Measurements from ENCODE around the gene TUNAR.

DNA sequence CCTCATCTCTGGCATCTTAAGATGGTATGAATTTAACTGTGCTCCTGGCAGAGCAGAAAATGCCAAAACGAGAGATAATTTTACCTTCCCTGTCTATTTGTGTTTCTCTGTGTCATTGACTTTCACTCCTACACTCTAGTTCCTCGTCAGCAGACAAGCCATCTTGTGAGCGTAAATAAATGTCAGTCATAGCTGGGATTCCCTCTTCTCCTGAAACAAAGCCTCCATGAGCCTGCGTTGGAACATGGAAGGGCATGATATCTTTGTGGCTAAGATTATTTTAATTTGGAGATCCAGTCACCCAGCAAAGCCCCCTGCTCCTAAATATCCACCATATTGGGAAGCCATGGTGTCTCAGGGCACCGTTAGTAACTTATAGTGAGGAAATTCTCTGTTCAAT lies 37.8 kb upstream of the TUNAR start:
- TF ChIP-seq, protein P1, sequence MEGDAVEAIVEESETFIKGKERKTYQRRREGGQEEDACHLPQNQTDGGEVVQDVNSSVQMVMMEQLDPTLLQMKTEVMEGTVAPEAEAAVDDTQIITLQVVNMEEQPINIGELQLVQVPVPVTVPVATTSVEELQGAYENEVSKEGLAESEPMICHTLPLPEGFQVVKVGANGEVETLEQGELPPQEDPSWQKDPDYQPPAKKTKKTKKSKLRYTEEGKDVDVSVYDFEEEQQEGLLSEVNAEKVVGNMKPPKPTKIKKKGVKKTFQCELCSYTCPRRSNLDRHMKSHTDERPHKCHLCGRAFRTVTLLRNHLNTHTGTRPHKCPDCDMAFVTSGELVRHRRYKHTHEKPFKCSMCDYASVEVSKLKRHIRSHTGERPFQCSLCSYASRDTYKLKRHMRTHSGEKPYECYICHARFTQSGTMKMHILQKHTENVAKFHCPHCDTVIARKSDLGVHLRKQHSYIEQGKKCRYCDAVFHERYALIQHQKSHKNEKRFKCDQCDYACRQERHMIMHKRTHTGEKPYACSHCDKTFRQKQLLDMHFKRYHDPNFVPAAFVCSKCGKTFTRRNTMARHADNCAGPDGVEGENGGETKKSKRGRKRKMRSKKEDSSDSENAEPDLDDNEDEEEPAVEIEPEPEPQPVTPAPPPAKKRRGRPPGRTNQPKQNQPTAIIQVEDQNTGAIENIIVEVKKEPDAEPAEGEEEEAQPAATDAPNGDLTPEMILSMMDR (IDR thresholded peaks at IDR 0.05), result no peak
- no peak for TF ChIP-seq ZFX (IDR thresholded peaks at IDR 0.05; ENCODE audit: borderline replicate concordance)
